Gastrocnemius medialis (tissue), 4 donors: ENCODE measurements around the gene IL16.

ENCODE experiments used
- CTCF ChIP-seq, 5 experiments: fragments of 450-650 bp in 3 of 5; fragments of 200-600 bp in 2 of 5; sonication (generic) in 2 of 5; IDR thresholded peaks in 4 of 5; conservative IDR thresholded peaks in 1 of 5; 1 replicate in 4 of 5; 2 replicates in 1 of 5; pipeline ENCODE4 v1.5.1; 2016 to 2019; ENCODE audit warnings: antibody characterized with exemption in 5 of 5, mild to moderate bottlenecking in 3 of 5, moderate library complexity in 3 of 5
- POLR2A ChIP-seq, 2 donors: fragments of 450-650 bp; IDR thresholded peaks; one replicate each; pipeline ENCODE4 v1.6.1; 2017; ENCODE audit warnings: antibody characterized with exemption in 2 of 2, mild to moderate bottlenecking in 2 of 2, moderate library complexity in 2 of 2

GRCh38 chr15:81282606-81282895 lies 85.9 kb downstream of the IL16 start:
- TF ChIP-seq CTCF (IDR thresholded peaks at IDR 0.05 in 4 of 5, conservative IDR thresholded peaks at IDR 0.05 in 1 of 5) (no peak), POLR2A (IDR thresholded peaks at IDR 0.05) (no peak)
